Activated T-helper 1 cell treated with anti-CD3 and anti-CD28 coated beads, Interleukin-2, amount 50 U/mL, for 16 hours (primary cell): ENCODE measurements around the gene HPN.
"Not testable (repeated sequence)": the region's sequence is repeated elsewhere in the genome, so short reads cannot be mapped to it uniquely, and the experiment has no call there.

Source experiments
- DNase-seq, 2 donors: peaks; one replicate each; pipeline ENCODE4 v3.0.0-alpha.2; 2020; ENCODE audit warnings: low read depth in 1 of 2, low spot score in 1 of 2

HPN gene

GRCh38 chr19:35100588-35101533 lies 59.3 kb downstream of the HPN start:
- no peak for DNase-seq

DNA sequence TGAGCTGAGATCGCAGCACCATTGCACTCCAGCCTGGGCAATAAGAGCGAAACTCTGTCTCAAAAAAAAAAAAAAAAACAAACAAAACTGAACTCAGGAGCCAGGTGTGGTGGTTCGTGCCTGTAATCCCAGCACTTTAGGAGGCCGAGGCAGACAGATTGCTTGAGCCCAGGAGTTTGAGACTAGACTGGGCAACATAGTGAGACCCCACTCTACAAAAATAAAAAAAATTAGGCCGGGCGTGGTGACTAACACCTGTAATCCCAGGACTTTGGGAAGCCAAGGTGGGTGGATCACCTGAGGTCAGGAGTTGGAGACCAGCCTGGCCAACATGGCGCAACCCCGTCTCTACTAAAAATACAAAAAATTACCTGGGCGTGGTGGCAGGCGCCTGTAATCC lies 60.4 kb downstream of the HPN start:
- DNase-seq = not testable (repeated sequence)

GRCh38 chr19:35103614-35104013 lies 62.1 kb downstream of the HPN start:
- not testable (repeated sequence) for DNase-seq

- no peak for DNase-seq
These were observed 62.8 kb downstream of the HPN start for GRCh38 chr19:35104361-35104760.

DNA sequence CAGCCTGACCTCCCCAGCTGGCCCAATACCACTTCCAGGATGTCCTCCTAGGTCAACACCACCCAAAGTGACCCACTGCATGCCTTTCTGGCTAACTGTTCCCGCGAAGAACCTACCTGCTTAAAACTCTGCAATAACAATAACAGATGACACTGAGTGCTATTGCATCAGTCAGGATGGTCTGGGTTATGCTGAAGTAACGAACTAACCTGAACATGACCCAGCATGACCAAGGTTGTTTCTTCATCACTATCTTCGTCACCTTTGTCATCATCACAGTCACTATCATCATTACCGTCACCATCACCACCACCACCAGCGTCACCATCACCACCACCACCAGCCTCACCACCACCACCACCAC lies 63.5 kb downstream of the HPN start:
- no peak for DNase-seq

- no peak for DNase-seq
These were observed 64.1 kb downstream of the HPN start for GRCh38 chr19:35105411-35106290.

DNA sequence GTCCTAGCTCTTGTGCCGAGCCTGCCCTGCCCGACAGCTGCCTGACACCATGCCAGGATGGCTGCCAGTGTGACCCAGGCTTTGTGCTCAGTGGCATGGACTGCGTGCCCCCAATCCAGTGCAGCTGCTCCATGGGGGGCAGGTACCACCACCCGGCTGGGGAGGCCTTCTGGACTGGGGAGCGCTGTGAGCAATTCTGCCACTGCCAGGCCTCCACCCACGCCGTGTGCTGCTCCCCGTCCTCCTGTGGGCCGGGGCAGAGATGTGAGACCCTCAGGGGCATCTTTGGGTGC lies 64.7 kb downstream of the HPN start:
- no peak for DNase-seq

DNA sequence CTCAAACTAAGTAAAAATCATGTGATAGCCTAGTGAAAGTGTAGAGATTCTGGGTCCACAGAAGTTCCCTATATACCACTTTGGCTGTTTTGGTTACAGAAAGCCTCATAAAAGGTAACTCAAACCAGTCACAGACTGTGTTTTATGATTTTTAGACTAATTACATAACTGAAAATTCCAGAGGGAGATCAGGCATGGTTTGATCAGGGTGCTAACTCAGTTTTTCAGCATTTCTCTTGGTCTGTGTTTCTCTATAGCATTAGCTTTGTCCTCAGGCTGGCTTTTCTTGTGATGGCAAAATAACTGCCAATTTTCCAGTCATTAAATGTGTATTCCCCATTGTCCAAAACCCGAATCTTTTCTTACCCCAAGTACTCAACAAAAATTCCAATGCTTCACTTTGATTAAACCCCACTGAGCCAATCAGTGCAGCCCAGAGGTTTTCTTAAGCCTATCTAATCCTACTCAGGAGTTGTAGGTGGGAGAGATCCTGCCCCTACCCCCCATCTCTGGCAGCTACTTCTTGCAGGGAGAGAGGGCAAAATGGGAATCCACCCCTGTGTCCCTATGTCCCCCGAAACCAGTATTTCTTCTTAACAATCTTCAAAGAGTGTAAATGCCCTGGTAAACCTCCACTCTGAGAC lies 65.5 kb downstream of the HPN start:
- DNase-seq = no peak

DNA sequence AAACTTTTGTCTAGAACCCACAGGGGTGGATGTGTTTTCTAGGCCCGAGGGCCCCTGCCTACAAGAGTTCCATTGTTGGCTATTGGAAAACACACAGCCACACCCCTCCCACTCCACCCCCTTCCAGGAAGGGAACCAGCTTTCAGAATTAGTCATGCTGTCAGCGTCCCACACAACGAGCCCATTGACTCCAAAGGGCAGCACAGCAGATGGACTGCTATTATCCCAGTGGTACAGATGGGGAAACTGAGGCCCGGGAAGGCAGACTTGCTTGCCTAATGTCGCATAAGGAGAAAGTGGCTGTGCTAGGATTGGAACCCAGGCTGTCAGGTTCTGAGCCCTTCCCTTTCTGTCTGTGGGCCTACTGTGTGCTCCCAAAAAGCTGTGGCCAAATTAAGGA lies 66.0 kb downstream of the HPN start:
- no peak for DNase-seq

DNA sequence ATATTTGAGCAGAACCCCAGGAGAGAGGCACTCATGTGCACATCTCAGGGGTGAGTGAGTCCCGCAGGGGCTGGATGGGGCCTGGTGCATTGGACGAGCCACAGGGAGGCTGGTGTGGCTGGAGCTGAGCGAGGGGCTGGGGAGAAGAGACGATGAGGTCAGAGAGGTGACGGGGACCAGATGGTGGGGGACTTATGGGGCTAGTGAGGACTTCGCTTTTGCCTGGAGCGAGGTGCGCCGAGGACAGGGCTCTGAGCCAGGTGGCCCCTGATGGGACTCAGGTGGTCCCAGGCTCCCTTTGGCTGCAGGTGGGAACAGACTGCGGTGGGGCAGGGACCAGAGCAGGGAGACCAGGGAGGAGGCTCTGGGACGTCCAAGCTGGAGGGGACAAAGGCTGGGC lies 67.2 kb downstream of the HPN start:
- DNase-seq = no peak

GRCh38 chr19:35109395-35110112 lies 68.0 kb downstream of the HPN start:
- no peak for DNase-seq

DNA sequence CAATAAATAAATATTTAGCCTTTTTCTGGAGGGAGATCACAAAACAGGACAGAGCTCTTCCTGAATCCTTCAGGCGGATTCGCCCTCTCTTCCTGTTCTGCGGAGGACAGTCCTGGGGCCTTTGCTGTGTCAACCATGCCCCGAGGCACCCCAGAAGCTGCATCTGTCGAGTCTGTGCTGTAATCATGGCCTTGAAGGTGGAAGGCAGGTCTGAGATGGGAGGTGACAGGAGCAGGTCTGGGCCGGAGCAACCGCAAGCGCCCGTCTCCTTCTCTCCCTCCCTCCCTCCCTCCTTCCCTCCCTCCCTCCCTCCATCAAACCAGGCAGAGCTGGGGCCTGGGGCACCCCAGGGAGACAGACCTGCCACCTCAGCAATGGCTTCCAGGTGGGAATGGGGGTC lies 69.5 kb downstream of the HPN start:
- DNase-seq = no peak

GRCh38 chr19:35112995-35113688 lies 71.6 kb downstream of the HPN start:
- DNase-seq = no peak

GRCh38 chr19:35114353-35115176 lies 73.0 kb downstream of the HPN start:
- peak; percentile 45 to 52 for DNase-seq

DNA sequence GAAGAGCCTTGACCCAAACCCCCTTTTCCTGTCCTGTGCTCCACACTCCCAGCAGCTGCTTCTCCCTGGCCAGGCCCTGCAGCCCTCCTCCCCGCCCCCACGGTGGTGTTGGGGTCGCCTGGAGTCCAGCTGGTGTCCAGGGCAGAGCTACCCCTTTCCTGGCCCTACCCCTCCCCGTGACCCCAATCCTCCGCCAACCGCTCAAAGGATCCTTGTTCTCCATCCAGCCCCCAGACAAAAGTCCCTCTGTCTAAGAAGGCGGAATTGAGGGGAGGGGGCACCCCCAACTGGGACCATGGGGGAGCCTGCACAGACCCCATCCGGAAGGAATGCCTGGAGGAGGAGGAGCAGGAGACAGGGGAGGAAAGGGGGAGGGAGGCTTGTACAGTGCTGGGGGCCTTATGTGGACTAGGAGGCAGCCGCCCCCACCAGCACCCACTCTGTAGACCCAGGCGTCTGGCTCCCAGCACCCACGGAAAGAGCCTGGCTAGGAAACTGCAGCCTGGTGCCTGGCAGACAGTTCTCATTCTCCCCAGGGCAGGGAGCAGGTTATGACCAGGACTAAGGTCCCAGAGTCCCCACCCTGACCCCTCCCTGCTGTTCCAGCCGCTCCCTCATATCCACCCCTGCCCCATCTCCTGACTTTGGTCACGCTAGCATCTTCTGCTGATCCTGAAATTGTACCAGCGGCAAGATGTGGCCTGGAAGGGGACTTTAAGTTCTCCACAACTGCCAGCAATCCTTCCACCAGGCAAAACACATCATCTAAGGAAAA lies 73.8 kb downstream of the HPN start, which contains the start of gene FXYD3:
TSS of gene FXYD3 (plus strand) at position 647 of the 775 bp plus-strand sequence. CDS start 3,554 bp downstream, outside the sequence.
- DNase-seq = no peak
